Measurements from ENCODE around the gene MAP3K2.

GRCh38 chr2:127429291-127429690 lies 41.5 kb upstream of the MAP3K2 start:
- TF ChIP-seq CTCF (IDR thresholded peaks at IDR 0.05; ENCODE audit: poor library complexity, severe bottlenecking) (no peak), POLR2AphosphoS5 (IDR thresholded peaks at IDR 0.05) (no peak)
